Measurements from ENCODE around the gene IQSEC1.

DNA sequence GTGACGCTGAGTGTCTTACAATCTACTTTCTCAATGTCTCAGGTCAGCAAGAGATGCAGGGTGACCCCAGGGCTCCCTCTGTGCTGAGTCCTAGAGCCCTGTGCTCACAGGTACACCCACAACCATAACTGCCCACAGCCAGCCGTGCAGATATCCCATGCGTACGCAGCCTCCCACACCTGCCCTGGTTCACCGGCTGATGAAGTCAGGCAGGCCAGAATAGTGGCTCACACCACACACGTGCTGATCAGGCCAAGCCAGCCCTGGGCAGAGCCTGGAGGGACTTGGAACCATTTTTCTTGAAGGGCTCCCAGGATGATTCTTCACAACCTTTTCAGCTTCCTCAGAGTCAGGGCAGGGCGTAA lies 168.3 kb downstream of the IQSEC1 start:
- TF ChIP-seq, protein P1, sequence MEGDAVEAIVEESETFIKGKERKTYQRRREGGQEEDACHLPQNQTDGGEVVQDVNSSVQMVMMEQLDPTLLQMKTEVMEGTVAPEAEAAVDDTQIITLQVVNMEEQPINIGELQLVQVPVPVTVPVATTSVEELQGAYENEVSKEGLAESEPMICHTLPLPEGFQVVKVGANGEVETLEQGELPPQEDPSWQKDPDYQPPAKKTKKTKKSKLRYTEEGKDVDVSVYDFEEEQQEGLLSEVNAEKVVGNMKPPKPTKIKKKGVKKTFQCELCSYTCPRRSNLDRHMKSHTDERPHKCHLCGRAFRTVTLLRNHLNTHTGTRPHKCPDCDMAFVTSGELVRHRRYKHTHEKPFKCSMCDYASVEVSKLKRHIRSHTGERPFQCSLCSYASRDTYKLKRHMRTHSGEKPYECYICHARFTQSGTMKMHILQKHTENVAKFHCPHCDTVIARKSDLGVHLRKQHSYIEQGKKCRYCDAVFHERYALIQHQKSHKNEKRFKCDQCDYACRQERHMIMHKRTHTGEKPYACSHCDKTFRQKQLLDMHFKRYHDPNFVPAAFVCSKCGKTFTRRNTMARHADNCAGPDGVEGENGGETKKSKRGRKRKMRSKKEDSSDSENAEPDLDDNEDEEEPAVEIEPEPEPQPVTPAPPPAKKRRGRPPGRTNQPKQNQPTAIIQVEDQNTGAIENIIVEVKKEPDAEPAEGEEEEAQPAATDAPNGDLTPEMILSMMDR (IDR thresholded peaks at IDR 0.05) = no peak
- no peak for TF ChIP-seq EZH2 (IDR thresholded peaks at IDR 0.05; ENCODE audit: borderline replicate concordance, insufficient read depth, low read depth, low read length, poor library complexity, severe bottlenecking)
